ENCODE measurements around the gene ALK.

The ALK gene

DNA sequence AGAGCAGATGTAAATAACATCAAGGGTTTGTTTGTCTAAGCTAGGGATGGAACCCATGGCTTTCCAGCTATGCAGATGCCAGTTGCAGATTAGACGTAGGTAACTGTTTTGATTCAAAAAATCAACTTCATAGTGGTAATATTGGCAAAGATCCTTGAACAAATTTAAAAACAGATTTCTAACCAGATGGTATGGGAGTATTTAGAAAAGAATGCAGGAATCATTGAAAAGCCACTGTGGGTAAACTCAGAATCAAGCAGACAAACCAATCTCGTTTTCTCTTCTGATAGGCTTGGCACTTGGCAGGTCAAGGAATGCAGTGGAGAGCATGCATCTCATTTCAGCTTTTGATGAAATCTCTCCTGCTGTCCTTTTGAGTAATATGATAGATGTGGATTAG lies 428.7 kb downstream of the ALK start:
- no peak for DNase-seq (ENCODE audit: low read depth in 2 of 2)

DNA sequence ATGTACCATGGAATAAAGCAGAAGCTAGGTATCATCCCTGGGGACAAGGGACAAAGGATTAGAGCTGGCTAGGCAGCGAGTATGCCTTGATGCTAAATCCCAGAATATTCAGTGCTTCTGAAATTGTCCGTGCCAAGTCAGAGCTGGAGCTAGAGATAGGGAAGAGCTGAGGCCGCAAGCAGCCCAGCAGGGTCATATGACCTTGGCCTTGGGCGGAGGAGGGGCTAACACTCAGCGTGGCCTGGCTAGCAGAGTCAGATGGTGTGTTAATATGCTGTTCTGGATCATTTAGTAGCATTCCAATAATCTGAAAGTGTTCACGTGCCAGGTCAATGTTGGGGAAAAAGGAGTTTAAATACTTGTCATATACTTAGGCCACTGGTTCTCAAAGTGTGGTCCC lies 431.3 kb downstream of the ALK start:
- DNase-seq (ENCODE audit: low read depth in 2 of 2): no peak

DNA sequence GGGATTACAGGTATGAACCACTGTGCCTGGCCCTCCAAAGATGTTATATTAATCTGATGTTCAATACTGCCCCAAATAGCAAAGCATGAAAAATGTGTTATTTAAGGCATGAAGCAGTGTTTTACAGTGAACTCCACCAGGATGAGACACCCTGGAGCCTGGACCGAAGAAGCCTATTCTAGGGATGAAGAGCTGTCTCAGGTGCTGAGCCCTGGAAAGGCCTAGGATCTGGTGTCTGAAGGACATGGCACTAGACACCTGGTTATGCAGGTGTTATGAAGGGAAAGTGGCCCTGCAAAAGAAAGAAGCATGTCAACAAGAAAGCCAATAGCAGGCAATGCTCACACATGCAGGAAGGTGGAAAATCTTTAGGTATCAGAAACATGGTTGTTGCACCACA lies 431.8 kb downstream of the ALK start:
- no peak for DNase-seq (ENCODE audit: low read depth in 2 of 2)

DNA sequence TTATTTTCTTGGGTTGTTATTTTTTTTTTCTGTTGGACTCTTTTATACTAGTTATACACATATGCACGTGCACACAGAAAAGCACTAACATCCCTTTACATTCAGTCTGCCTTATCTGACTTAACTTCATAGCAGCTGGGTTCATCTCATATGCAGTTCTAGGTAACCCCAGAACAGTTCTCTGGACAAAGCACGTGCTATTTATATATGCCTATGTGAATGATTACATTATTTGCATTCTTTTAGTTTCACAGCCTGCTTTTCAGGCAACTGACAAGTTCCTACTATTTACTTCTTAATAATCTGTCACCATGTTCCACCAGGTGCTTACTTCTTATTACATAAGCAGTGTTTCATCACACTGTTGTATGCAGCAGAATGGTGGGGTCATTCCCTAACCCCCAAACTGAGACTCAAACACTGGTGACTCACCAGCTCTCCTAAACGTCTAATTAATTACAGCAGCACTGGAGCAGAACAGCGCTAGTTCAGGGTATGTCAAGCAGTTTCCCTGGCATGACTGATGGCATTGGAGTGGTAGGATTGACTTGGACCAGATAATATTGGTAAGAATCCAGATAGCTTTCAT lies 433.3 kb downstream of the ALK start:
- DNase-seq (ENCODE audit: low read depth in 2 of 2): no peak

DNA sequence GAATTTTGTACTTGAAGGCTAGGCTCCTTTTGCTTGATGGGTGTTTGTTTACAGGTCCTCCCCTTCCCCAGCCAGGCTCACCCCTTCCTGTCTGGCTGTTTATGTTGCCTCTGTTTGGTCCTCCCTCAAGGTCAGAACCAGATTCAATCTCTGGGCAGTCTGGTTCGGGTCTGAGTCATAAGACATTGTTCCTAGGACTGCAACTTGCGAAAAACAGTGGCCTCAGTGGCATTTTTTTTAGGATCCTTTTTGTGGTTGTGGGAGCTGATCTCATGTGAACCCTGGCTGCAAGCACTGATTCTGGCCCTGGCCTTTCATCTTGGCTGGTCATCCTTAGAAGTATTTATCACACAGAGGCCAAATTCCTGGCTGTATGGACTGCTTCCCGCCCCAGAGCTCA lies 435.8 kb downstream of the ALK start:
- no peak for DNase-seq (ENCODE audit: low read depth in 2 of 2)

DNA sequence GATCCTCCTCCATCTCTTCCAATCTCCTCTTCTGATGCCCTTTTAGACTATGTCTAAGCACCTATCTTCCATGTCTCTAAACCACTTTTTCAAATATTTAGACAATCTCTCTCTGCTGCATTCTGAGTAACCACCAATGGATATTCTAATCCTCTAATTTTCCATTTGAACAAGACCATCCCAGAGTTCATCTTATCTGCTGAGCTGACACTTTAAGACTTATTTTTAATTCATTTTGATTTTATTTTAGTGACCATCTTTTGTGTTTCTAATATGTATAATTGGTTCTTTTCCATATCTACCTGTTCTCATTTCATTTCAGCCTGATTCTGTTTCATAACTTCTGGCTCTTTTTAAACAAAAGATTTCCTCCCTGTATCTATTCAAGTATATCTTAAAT lies 436.3 kb downstream of the ALK start:
- no peak for DNase-seq (ENCODE audit: low read depth in 2 of 2)

DNA sequence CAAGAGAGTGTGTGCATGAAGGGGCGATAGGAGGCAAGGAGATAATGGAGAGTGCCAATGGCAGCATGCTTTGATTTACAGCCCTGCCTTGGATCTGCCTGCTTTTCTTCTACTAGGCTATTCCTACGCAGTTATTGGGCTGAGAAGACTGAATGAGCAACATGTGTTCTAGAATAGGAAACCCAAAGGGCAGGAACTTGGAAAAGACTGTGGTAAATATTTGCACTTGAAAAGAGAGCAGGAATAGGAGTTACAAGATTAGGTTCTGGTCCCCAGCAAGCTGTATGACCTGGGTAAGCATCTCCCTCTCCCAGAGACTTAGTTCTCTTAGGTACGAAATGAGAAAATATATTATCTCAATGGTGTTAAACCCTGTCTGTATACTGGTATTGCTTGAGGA lies 438.5 kb downstream of the ALK start:
- DNase-seq (ENCODE audit: low read depth in 2 of 2): no peak

DNA sequence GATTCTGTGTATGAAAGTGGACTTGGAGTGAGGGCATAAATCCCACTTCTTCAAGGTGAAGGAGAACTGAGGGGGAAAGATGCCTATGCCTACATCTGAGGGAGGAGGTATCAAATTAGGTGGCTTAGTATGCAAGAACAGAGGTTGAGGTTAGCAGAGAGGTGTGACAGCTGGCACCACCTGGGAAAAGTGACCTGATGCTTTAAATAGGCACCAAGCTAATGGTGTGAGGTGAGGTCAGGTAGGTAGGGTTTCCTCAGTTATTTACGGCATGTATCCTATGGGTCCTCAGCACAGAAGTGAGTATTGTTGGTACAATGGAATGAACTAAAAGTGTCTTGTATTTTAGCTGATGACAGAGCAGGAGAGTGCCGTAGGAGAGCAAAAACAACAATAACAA lies 439.0 kb downstream of the ALK start:
- no peak for DNase-seq (ENCODE audit: low read depth in 2 of 2)

DNA sequence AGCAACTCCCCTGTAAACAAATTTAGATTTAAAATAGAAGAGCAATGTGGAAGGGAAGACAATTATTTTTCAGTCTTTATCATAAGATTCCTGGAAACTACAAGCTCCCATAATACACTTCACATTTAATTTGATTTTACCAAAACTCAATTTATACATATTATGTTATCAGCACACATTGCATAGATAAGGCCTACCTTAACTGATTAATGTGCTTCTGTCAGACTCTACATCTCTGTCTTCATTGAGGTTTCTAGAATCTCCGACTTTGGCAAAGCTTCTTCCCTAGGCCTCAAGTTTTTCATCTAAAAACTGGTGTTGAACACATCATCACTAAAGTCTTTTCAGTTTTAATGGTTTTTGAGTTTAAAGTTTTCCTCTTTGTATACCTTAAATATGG lies 440.1 kb downstream of the ALK start:
- no peak for DNase-seq (ENCODE audit: low read depth in 2 of 2)

DNA sequence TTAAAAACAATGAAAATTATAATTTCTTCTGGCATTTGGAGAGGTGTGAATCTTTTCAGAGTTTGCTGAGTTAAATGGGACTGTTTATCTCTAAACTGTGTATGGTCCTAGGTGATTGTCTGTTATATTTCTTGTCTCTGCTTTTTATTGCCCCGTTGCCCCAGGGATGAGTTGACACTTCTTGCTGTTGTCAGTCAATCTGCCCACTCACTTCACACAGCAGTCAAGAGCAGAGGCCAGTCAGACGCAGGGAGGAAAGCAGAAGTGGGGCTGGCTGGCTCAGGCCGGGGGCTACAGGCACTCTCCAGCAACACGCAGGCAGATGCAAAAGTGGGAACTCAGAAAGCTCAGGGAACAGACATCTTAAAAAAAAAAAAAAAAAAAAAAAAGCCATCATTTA lies 441.0 kb downstream of the ALK start:
- DNase-seq (ENCODE audit: low read depth in 2 of 2): no peak

DNA sequence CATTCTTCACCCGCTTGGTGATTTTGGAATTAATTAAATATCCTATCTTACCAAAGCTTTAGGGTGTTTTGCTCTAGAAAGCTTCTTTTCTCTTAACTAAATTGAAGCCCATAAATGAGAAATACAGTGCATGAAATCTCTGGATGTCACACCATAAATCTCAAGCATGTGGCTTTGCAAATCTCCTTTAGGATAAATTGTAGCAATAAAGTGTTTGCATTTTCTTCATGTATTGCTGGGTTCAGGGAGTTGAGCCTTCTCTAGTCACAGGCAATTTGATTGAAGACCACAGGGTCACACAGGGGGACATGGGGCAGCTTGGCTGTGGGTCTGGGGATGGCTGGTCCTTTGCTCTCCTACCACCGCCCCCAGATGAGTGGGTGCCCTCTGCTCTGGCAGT lies 442.0 kb downstream of the ALK start:
- DNase-seq (ENCODE audit: low read depth in 2 of 2): no peak

DNA sequence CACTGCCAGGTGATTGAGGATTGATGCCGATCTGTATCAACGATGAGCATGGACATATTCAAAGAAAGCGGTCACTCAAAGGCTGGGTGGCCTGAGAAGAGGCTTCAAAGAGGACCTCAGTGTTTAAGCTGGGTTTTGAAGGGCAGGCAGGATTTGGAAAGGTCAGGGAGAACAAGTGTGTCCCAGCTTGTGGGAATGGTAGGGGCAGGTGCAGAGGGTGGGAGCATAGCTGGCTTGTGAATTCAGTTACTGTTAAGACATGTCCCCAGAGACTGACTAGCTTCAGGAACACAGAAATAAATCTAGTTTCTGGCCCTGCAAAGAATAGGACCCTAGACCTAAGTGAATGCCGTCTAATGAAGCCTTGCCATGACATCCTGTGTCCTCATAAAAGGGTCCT lies 442.7 kb downstream of the ALK start:
- no peak for DNase-seq (ENCODE audit: low read depth in 2 of 2)

DNA sequence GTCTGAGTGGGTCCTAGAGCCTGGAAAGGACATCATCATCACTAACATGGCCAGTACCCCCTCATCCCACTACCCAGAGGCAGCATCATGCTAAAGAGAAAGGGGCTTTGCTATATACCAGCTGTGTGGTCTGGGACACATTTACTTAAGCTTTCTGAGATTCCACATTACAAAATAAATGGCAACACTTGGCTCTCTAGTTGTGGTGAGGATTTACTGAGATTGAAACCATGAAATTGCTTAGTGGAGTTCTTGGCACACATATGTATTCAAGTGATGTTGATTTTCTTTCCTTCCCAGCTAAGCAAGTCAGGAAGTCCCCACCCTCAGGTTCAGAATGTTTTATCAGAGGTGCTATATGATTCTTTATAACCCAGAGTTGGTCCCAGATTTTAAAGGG lies 444.2 kb downstream of the ALK start:
- no peak for DNase-seq (ENCODE audit: low read depth in 2 of 2)

DNA sequence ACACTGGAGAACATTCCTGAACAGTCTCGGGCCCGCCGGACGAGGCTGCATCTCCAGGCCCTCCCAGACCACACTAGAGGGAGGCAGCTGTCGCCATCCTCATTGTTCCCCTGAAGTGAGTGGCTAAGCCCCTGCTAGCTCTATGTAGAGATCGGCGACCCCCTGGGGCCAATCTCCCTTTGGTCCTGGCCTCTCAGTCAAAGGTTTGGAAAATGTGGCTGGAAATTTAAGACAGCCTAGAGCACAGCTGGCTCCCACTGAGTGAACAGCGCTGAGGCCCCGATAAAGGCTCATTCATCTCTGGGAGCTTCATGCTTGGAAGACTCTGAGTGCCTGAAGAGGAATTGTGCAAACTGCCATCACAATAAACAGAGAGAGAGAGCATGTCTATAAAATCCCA lies 445.9 kb downstream of the ALK start:
- DNase-seq (ENCODE audit: low read depth in 2 of 2): no peak

DNA sequence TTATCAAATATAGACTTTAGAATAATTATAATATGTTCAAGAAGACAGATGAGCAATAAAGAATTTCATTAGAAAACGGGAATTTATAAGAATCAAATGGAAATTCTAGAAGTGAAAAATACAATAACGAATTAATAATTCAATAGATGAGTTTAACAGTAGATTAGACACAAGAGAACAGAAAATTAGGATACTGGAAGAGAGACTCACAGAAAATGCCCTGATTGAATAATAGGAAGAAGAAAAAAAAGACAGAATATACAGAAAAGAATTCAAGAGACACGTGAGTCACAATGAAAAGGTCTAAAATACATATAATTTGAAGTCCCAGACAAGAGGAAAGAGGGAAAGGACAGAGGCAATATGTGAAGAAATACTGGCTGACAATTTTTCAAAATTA lies 451.4 kb downstream of the ALK start:
- DNase-seq (ENCODE audit: low read depth in 2 of 2): no peak

DNA sequence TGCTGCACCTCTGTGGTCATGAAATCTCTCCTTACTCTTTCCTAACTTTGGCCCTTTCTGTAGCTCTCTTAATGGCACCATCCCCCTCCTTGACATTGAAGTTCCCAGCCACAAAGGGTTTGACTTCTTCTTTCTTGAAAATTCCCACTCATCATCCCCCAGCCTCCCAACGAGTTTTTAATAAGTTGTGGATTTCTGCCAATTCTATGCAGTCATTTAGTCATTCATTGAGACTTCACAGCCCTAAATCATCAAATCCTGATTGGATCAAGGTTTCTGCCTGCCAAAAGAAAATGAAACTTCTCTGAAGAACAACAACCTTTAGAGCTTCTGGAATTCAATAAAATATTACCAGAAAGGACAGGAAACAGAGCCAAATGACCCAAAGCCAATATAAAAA lies 451.9 kb downstream of the ALK start:
- DNase-seq (ENCODE audit: low read depth in 2 of 2): no peak

DNA sequence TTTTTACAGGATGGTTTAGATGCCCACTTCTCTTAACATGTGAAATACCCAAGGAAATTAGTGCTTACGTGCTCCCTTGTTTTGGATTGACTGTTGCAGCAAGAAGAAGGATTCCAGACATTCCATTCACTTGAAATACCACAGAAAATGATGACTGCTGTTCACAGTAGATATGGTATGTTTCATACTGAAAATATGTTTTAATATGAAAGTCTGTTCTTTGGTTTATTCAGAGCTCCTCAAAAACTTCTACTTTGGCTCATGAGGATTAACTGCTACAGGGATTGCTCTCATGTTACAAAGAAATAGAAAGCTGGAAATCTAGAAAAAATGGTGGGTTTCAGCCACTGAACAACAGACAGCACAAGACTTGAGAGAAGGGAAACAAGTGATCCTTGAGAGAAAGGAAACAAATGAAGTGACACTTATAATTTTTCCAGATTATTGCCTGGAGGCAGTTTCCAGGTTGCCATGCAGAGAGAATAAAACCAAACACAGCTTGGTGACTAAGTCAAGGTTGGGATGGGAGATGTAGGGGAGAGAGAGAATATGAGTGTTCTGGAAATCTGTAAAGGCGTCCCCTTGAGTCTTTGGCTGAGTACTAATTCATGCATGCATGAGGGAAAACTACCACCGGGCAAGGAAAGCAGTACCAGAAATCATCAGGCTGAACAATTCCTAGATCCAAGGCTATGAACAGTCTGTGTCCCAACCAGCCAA lies 458.0 kb downstream of the ALK start:
- no peak for DNase-seq (ENCODE audit: low read depth in 2 of 2)

DNA sequence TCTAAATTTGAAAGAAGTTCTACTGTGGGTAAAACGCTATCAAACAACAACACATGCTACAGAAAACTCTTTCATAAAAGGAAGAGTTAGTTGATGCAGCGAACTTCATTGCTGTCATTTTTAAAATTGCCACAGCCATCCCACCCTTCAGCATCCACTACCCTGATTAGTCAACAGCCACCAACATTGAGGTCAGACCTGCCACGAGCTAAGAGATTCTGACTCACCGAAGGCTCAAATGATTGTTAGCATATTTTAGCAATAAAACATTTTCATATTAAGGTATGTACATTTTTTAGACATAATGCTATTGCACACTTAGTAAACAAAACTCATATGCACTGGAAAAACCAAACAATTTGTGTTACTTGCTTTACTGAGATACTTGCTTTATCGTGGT lies 459.1 kb downstream of the ALK start:
- no peak for DNase-seq (ENCODE audit: low read depth in 2 of 2)

DNA sequence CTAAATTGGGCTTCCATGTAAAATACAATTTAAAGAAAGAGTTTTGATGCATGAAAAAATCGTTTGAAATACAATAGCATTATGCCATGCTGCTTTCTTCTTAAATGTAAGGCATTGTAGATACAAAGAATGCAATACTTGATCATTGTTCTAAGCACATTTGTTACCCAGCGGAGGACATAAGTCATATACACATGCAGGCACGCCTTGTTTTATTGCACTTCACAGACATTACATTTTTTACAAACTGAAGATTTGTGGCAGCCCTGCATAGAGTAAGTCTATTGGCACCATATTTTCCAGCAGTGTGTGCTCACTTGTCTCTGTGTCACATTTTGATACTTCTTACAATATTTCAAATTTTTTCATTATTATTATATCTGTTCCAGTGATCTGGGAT lies 461.2 kb downstream of the ALK start:
- DNase-seq (ENCODE audit: low read depth in 2 of 2): no peak

DNA sequence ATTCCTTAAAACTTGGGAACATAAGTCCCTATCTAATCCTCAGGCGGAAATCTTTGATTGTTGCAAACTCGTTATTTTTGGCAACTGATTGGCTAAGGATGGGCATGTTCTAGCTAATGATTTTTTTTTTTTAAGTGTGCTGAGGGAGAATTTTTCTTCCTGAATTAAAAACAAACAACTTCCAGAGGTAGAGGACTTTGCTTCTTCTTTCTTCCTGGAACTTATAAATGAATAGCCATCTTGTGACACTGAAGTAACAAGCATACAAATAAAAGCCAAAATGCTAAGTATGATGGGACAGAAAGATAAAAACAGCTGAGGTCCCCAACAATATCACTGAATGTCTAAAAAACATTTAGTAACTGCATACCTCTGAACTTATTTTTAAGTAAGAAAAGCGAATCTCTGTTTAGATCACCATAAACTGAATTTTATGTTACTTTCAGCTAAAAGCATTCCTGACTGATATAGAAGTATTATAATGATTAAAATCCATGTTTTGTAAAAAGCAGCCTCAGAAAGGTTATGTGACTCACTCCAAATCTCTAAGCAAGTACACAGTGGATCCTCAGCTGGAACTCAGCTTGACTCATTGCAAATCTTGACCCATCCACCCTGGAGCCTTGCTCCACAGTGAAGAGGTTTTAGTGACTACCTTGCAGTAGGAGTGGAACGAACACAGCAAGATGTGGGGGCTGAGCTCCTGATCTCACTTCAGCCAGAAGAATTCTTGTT lies 461.8 kb downstream of the ALK start:
- DNase-seq (ENCODE audit: low read depth in 2 of 2): no peak

DNA sequence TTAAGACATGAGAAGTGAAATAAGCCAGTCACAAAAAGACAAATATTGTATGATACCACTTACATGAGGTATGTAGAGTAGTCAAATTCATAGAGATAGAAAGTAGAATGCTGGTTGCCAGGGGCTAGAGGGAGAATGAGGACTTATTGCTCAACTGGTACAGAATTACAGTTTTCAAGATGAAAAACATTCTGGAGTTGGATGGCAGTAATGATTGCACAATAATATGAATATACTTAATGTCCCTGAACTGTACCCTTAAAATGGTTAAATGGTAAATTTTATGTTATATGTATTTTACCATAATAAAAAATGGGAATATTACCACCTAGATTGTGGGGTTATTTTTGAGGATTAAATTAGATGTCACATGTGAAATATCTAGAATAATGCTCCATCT lies 465.0 kb downstream of the ALK start:
- DNase-seq (ENCODE audit: low read depth in 2 of 2): no peak

DNA sequence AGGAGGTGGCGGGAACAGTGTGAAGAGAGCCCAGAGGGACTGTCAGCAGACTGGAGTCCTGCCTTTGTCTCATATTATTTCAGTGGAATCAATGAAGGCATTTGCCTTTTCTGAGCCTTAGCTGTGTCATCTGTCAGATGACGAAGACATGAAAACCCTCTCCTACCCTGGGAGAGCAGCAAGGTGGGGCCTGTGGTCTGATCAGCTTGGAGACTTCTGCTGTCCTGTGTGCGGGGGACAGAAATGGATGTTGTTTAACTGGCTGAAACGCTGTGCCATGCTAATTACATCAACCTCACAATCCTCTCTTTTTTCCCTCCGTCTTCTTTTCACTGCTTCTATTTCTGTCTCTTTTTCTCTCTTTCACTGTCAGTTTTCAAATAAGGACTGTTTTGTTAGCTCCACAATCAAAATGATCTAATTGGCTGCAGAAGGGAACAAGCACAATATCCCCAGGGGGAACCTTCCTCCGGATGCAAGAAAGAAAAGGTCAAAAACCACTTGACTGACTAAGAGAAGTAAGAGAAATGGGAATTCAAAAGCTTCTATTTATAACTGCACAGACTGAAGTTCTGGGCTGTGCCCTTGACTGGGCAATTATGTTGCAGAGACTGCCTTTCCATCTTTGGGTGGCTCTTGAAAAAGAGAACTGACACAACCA lies 466.1 kb downstream of the ALK start:
- no peak for DNase-seq (ENCODE audit: low read depth in 2 of 2)

DNA sequence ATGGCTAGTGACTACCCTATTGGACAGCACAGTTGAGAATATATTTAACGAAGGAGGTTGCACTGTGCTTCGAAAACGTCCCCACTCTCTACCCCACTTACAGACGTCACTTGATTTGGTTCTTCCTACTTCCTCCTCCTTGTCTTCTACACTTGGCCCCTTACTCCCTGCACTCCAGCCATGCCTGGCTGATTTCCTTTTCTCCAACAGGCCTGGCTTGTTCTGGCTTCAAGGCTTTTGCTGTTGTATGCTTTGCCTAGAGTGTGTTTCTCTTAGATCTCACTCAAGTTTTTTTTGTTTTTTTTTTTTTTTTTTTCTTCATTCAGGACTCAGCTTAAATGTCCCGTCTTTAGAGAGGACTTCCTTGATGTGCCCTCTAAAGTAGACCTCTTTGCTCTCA lies 469.4 kb downstream of the ALK start:
- DNase-seq (ENCODE audit: low read depth in 2 of 2): no peak
